Medulla oblongata (tissue), 1 donor: ENCODE data around the gene IL4R.

Source experiments
- DNase-seq: peaks from one replicate; pipeline ENCODE4 v3.0.0-alpha.2; 2015; ENCODE audit errors: extremely low spot score

Gene IL4R

GRCh38 chr16:27315333-27316037, 1.7 kb downstream of the IL4R start:
- no peak for DNase-seq

DNA sequence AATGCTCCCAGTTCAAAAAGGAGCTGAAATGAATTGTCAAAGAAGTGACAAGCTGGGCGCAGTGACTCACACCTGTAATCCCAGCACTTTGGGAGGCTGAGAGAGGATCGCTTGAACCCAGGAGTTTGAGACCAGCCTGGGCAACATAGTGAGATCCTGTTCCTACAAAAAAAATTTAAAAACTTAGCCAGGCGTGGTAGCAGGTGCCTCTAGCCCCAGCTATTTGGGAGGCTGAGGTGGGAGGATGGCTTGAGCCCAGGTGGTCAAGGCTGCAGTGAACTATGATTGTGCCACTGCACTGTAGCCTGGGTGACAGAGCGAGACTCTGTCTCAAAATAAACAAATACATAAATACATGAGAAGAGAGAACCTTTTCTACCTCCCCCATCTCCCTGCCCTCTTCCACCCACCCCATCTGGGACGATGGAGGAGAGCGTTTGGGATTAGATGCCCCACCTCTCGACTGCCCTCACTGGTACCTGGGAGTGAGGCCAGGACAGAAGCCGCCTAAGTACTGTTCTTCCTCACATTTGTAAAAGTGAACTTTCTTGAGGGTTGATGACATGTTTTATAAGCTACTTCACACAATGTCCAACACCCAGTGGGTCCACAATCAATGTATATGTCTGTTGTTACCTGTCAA, 2.4 kb downstream of the IL4R start:
- DNase-seq: no peak

- no peak for DNase-seq
Observed at GRCh38 chr16:27317320-27317719, 3.5 kb downstream of the IL4R start.

GRCh38 chr16:27317738-27318391, 4.1 kb downstream of the IL4R start:
- DNase-seq: no peak

DNA sequence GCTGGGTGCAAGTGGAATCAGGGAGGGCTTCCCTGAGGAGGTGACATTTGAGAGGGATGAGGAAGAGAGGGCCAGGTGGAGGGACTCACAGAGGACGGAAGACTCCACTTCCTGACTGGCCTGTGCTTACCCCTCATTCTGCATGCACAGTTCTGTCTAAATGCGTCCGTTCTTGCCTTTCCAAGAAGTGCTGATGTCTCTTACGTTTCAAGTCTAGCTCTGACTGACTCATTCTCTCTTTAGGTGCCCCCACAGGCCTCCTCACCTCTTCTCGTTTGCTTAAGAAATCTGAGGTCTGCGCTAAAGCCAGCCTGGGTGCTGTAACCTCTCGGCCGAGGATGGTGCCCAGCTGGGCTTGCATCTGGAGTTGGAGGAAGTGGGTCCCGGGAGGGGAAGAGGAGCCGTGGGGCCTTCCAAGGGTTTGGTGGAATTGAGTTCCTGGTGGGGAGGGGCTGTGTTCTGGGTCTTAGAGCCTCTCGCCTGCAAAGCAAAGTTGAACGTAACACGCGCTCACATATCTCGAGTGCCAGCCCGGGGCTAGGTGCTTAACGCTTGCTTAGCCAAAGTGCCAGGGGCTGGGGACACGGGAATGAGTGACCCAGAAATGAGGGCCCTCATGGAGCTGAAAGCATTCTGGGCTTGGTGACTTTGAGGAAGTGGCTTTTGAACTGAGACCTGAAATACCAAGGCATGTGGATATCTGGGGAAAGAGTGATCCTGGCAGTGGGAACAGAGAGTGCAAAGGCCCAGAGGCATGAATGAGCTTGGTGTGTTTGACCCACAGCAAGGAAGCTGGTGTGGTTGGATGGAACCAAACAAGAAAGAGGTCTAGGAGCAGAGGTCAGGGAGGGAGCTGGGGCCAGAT, 4.8 kb downstream of the IL4R start:
- DNase-seq: peak; percentile 50

GRCh38 chr16:27319257-27319965, 5.6 kb downstream of the IL4R start:
- no peak for DNase-seq

- DNase-seq: peak; percentile 48
Observed at GRCh38 chr16:27320261-27321012, 6.7 kb downstream of the IL4R start.

GRCh38 chr16:27321013-27321915, 7.5 kb downstream of the IL4R start:
- DNase-seq: no peak

DNA sequence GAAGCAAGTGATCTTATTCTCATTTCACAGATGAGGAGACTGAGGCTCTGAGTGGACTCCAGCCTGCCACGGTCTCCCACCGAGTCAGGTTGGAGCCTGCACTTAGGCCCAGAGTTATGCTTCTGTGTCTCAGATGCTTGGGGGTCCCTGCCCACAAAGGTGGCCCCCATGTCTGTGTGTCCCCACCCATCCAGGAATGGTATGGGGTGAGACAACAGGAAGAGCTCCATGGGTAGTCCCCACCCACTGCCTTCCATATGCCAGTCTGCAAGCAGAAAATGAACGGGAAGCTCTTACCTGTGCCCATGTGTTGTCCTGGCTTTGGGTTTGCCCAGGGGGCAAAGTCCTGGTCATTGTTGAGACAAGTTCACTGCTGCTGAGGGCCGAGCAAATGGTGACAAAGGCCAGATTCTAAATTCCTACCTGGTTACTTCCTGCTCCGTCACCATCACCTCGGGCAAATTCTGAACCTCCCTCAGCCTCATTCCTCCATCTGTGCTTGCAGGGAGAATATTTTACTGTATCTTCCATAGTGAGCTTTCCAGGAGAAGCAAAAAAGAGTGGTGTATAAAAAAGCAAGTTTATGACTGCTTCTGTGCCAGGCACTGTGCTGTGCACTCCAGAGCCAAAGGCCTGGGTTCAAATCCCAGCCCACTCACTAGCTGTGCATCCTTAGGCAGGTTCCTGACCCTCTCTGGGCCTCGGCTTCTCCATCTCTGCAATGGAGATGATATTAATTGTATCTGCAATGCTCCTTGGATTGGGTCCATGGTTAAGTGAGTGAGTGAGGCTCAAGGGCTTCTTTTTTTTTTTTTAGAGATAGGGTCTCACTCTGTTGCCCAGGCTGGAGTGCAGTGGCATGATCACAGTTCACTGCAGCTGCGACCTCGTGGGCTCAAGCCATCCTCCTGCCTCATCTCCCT, 9.3 kb downstream of the IL4R start:
- no peak for DNase-seq

GRCh38 chr16:27323781-27324561, 10.2 kb downstream of the IL4R start:
- no peak for DNase-seq

DNA sequence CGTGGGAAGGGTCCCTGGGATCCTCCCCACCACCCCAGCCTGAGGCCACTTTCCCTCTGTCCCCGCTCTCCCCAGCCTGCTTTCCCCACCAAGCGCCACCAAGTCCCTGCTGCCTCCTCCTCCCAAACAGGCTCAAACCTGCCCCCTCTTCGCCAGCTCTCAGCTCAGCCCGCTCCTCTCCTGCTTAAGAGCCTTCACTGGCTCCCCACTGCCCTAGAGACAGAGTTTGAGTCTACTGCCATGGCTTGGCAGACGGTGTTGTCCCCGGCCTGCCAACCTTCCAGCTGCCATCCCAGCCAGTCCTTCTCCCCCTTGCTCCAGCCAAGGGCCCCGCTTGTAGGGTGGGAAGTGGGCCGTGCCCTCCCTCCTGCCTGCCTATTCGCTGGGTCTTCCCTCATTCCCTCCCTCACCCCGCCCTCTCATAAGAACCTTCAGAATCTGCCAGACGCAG, 11.1 kb downstream of the IL4R start:
- peak; percentile 35 for DNase-seq

- no peak for DNase-seq
Observed at GRCh38 chr16:27325736-27326135, 12.0 kb downstream of the IL4R start.

DNA sequence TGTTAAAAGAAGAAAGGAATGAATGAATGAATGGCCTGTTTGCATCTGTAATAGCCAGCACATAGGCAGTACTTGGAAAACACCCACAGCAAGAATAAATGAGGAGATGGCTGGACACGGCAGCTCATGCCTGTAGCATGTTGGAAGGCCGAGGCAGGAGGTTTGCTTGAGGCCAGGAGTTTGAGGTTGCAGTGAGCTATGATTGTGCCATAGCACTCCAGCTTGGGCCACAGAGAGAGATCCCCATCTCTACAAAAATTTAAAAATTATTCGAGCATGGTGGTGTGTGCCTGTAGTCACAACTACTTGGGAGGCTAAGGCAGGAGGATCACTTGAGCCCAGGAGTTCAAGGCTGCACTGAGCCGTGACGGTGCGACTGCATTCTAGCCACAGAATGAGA, 12.5 kb downstream of the IL4R start:
- DNase-seq: no peak

- DNase-seq: peak; percentile 69
Observed at GRCh38 chr16:27326738-27327585, 13.2 kb downstream of the IL4R start.

GRCh38 chr16:27327586-27327915, 13.8 kb downstream of the IL4R start:
- DNase-seq: no peak

- no peak for DNase-seq
Observed at GRCh38 chr16:27328937-27329336, 15.2 kb downstream of the IL4R start.
